Occipital lobe (tissue), 2 donors: ENCODE results near the gene LINGO1. TPM values are rescaled to one million over a fixed set of nuclear protein-coding genes. Genes with fewer than 3 reads are reported as not detected.

ENCODE experiments used
- DNase-seq: peaks from one replicate; lab custom pipeline; 2025; lab: John Stamatoyannopoulos, UW
- total RNA-seq: library from RNA; depleted of rRNA; stranded (reverse); fragments of >200 nt; gene quantifications from one replicate; pipeline ENCODE4 v1.2.3, GENCODE V29; 2014

LINGO1 gene, protein sequence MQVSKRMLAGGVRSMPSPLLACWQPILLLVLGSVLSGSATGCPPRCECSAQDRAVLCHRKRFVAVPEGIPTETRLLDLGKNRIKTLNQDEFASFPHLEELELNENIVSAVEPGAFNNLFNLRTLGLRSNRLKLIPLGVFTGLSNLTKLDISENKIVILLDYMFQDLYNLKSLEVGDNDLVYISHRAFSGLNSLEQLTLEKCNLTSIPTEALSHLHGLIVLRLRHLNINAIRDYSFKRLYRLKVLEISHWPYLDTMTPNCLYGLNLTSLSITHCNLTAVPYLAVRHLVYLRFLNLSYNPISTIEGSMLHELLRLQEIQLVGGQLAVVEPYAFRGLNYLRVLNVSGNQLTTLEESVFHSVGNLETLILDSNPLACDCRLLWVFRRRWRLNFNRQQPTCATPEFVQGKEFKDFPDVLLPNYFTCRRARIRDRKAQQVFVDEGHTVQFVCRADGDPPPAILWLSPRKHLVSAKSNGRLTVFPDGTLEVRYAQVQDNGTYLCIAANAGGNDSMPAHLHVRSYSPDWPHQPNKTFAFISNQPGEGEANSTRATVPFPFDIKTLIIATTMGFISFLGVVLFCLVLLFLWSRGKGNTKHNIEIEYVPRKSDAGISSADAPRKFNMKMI
- total RNA-seq = 45.7 TPM

DNA sequence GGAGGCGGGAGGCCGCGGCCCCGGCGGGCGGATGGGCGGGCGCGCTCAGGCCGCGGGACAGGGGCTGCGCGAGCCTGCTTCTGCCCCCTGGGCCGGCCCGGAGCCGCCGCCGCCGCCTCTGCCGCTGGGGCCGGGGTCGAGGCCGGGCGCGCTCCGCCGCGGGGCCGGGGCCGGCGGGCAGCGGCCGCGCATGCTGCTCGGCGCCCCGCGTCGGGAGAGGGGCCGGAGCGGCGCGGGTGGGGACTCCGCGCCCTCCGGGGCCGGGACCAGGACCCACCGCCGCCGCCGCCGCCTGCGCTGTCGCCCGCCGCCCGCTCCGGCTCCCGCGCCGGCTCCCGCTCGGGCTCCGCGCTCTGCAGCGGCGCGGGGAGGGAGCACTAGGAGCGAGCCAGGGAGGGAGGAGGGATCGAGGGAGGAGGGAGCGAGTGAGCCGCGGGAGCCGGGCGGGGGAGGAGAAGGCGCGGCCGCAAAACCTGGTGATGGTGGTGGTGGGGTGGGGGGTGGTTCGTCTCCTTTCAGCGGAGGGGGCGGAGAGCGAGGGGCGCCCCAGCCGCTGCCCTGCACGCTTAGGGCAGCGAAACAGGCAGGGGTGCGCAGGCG, at the start of gene LINGO1:
Gene LINGO1 (minus strand): TSS at position 379 of the 600 bp plus-strand sequence. CDS start 597 bp downstream, outside the sequence.
- peak; percentile 51 for DNase-seq

DNA sequence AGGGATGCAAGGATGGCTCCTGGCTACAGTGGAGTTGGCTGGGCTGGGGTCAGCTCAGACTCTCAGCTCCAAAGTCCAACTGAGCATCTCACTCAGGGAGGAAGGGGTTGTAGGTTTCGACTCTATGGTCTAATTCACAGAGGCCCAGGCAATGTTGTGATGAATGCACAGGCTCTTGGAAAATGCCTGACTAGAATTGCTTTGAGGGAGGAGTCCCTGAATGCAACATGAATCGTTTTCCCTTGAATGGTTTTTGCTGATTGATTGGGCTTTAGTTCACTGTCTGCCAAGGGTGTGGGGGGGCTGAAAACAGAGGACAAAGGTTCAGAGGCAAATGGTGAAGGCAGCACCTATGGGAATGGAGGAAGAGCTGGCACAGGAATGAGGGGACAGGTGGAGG, 48.6 kb upstream of the LINGO1 start:
- DNase-seq = no peak

DNA sequence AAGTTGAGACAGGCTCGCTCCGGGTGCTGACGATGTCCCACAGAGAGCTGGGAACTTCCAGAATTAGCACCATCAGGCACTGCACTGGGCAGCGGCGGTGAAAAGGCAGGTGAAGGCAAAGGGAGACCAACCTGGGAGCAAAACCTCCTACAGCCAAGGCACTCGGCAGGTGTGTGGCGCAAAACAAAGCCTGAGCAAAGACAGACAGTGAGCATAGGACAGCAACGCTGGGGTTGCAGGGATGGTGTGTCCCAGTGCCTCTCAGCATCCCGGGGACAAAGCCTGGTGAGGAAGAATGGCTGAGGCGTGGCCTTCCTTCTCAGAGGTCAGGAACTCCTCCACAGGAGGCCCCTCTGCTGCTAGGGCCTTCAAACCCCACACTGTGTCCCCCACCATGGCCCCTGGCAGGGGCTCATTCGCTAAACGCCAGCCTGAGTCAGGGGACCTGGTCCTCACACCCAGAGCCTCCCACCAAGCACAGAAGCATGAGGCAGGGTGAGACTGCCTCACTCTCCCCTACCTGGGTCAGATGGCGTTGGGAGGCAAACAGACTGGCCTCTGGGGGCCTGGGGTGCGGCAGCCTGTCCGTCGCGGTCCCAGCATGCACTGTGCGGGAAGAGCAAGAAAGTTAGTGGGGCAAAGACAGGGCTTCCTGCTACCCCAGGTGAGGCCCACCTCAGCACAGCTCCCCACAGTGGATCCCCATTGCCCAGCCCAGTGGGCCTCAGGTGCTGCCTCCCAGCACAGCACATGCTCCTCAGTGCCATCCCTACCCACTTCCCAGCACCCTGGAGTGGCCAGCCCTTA, 44.1 kb upstream of the LINGO1 start:
- no peak for DNase-seq

DNA sequence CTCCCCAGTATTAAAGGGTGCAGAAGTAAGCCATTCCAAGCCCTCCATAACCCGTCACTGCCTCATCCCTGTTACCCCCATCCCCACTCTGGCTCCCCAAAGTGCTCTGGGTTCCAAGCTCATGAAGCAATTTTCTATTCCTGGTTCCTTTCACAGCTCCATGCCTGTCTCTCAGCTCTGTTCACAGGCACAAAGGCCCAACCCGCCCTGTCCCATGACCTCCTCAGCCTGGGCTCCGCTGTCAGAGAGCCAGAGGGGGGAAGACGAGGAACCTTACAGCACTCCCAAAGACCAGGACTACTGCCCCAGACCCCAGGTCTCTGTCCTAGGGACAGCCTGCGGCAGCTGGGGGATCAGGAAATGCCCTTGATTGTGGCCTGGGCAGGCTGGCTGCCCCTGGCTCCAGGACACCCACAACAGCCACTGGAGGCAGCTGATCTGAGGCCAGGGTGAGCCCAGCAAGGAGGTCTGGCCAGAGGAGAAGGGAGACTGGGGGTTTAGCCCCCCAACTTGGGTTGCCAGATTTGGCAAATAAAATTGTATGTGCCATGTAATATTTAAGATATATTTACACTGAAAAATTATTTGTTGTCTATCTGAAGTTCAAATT, 43.2 kb upstream of the LINGO1 start:
- DNase-seq = no peak

DNA sequence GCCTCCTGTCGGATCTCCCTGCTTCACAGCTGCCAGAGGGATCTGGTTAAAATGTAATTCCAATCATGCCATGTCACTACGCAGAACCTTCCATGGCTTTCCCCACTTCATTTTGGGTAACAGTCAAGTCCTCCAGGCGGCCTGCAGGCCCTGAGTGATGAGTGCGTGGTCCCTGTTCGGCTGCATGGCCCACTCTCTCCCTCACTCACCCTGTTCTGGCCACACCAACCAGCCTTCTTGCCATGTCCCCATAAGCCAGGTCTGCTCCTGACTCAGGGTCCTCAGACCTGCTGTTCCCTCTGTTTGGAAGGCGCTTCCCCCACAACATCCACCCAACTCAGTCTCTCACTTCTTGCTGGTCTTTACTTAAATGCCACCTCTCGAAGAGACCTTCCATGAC, 41.6 kb upstream of the LINGO1 start:
- DNase-seq = no peak

DNA sequence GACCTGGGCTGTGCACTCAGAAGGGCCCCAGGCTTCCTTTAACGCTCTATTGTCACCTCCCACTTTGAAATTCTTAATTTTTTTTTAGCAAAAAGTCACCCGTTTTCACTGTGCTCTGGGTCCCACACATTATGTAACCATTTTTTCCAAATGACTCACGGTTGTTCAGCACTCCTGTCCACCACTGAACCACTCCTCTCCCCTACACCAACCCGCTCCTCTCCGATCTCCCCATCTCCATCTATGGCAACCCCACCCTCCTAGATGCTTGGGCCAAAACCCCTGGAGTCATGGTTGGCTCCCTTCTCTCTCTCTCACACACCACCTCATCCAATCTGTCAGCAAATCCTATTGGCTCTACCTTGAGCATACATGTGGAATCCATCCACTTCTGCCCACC, 41.2 kb upstream of the LINGO1 start:
- peak; percentile 58 for DNase-seq

DNA sequence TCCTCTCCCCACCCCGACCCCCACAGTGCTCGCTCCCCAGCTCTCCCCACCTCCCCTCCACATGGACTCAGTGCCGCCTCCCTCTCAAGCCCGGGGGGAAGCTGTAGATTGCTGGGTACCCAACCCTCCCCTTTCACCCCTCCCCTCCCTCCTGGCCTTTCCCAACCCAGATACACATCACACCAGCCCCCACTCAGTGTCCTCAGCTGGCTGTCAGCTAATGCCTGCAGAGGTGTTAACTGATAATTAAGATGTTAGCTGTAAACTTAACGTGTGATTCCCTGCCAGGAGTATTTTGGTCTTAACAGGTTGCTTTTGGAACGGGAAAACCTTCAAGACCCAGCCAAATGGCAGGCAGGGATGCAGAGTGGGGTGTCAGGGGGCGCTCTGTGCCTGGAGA, 39.4 kb upstream of the LINGO1 start:
- no peak for DNase-seq

DNA sequence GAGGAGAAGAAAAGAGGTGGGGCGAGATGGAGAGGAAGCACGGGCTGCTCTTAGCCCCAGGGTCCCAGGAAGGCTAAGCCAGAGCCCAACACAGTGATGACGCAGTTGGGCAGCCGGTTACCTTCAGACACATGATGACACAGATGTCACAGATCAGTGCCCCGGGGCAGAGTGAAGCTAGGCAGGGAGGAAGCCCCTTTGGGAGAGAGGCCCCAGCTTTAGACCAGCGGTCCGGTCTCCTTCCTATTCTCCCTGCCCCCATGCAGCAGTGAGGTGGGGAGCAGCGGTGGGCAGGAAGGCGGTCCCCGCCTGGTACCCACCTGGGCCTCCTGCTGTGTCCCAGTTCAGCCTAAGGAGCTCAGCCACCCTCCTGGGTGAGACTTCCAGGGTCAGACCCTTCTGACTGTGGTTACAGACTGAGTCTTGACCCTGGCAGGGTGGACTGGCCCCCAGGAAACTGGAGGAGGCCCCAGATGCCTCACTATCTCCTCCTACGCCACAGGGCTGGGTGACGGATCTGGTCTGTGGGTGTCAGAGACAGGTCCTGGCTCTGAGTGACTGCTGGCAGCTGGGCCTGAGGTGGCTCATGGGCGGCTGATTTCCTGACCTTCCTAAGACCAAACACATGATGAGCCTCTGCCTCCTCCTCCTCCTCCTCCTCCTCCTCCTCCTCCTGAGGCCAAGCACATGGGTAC, 38.8 kb upstream of the LINGO1 start:
- no peak for DNase-seq

DNA sequence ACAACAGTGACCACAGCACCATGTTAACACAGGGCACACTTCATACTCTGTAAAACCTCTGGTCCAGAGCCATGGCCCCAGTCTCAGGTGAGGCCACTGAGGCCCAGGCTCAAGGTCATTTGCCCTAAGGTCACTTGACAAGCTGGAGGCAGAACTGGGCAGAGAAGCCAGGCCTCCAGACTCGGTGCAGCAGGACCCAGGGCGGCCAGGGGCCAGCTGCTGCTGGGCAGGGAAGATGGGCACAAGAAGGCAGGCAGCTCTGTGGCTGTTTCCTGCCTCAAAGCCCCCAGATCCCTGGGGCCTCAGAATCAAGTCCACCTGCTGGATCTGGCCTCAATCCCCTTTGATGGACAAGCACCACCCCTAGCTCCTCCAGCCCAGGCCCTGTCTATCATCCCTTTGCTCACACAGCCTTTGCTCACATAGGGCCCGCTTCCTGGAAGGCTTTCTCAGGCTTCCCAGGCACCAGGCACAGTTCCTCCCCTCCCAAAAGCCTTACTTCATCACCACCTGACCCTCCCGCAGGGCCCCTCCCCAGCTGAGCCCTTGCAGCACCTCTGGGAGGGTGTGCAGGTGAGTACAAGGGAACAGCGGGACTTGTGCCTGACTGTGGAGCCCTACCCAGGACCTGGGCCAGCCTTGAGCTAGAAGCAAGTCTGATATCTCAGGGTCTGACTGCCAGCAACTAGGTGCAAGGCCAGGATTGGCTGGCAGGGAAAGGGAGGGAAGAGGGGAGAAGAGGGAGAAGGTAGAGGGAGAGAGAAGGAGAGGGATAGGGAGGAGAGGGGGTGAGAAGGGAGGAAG, 38.0 kb upstream of the LINGO1 start:
- DNase-seq = no peak

DNA sequence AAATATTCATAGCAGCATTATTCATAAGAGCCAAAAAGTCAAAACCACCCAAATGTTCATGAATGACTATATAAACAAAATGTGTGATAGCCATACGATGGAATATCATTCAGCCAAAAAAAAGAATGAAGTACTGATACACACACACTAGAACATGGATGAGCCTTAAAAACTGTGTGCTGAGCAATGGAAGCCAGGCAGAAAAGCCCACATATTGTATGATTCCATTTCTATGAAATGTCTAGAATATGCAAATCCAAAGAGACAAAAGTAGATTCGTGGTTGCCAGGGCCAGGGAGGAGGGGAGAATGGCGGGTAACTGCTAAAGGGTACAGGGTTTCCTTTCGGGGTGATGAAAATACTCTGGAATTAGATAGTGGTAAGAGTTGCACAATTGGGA, 37.2 kb upstream of the LINGO1 start:
- DNase-seq = no peak

DNA sequence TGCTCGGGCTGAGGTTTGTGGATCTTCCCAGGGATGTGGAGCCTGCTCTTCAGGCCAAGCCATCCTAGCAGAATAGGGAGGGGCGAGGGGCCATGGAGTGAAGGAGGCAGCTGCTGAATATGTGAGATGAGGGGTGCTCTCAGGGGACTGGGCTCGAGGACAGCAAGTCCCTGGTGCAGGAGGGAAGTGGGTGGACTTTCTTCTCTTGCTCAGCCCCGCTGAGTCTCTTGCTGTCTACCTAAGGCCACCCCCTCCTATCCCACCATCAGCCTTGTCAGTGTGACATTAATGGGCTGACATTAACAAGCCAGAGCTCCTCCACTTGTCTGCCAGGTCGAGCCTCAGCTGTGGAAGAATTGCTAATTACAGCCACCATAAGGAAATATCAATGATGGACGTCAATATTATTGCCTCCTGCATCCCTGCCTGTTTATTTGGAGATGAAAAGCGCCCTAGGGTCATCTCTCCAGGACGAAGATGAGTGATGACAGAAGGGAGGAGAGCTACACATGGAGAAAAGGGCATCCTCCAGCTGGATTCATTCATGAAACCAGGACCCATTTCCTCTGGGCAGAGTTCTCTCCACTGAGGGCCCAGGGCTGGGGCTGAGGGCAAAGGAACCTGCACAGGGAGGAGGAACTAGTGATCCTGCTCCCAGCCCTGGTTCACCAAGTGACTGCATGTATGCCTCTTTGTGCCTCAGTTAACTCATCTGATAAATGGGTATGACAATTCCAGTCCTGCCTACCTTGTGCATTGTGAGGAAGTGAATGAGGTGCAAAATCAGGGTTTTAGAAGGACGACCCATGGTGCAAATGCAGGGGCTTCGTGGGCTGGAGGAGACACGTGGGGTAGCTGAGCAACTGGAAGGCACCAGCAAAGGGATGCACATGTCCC, 34.9 kb upstream of the LINGO1 start:
- no peak for DNase-seq

DNA sequence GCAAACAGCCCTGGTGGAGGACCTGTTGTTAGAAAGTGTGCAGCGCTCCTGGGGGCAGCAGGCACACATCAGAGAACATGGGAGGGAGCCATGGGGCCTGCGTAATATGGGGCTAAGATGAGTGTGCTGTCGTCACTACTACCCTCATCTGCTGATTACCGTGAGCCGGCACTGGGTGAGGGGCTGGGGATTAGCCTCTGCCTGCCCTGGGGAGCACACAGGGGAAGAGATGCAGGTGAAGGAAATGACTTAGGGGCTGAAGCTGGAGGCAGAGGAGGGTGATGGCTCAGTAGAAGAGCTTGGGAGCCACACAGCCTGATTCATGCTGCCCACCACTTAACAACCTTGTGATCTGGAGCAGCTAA, 33.6 kb upstream of the LINGO1 start:
- no peak for DNase-seq

DNA sequence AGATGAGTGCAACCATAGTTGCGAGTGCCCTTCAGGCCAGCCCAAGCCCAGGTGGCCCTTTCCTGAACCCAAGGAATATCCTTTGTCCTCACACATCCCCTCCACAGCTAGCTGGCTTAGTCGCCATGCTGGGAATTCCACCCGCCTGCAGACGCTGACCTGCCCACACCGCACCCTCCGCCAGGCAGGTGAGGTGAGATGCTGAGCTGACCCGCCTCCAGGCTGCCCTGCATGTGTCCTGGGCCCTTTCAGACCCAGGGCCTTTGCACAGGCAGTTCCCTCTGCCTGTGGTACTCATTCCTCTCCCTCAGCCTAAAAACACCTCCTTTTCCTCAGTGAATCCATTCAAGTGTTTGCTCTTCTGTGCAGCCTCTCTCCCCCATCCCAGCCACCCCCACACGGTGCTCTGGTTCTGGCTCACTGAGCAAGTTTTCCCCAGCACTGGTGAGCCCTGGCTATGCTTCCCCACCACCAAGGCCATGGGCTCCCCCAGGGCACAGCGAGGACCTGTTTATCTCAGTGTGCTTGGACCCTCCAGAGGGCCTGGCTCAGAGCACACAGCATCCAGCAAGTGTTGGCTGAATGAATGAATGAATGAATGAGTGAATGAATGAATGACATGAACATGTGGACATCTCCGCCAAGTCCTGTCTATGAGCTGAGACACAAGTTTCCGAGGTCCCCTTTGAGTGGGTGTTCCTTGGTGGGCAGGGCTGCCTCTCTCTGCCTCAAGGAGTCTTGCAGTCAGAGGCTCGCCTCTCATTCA, 33.0 kb upstream of the LINGO1 start:
- no peak for DNase-seq

DNA sequence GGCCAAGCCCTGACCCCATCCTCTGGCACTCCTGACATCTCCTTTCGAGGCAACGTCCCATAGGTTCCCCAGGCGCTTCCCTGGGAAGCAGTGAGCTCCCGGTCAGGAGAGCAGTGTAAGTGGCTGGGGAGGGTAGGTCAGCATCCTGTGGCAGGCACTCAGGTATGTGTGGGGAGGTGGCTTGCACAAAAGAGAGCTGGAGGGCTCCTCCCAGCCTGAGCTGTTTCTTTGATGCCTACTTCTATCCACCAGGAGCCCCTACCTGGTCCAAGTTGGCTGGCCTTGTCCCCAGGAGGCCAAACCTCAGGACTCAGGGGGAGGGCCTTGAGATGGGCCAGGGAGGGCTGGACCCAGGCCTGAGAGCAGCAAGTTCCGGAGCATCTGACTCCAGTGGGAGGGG, 31.7 kb upstream of the LINGO1 start:
- no peak for DNase-seq

DNA sequence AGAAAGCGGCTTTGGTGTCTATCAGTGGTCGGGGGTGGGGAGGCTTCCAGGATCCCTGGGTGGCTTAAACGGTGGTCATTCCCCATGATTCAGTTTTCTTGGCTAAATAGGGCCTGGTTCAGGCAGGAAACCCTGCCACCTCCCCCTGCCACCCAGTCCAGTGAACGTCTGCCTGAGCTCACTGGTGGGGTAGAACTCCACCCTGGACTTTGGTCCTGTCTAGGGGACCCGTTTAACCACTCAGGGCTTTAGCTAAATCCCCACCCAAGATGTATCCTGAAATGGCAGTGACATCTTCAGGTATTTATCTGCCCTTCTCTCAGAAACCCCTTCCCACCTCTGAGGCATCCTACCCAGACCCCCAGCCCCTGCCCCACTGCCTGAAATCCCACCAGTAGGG, 30.5 kb upstream of the LINGO1 start:
- DNase-seq = no peak

DNA sequence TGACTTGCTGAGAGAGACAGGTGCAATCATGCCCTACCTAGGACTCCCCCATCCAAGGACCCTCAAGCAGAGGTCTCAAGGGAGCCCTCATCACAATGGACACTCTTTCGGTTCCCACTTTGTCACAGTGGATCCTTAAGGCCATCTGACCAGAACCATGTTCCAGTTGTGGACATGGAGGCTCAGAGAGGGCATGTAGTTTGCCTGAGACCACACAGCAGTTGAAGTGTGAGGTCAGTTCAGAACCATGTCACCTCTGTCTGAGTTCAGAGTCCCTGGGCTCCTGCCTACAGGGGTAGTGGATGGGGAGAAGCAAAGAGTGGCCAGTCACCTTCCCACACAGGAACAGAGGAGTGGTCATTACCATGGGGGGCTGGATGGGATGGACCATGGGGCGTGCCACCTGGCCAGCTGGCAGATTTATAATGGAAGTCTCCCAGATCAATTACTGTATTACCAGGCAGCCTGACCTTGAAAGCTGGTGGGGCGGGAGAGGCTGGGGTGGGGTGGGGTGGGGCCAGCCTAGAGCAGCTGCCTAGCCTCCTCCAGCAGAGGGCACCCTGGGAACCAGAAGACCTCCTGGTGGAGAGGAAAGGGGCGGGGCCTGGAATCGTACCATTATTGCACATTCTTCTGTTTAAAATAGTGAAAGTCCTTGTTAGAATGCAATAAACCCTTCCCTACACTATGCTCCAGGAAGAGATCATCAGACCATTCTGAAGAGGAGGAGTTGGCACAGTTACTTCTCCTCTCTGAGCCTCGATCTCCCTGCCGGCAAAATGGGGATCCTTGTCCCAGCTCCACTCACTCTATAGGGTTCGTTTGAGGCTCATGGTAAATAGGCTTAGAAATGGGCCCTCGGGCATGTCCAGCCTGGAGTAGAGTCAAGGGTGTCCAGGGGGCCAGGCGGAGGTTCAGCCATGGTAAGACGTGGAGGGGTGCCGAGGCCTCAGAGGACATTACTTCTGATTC, 26.9 kb upstream of the LINGO1 start:
- no peak for DNase-seq

DNA sequence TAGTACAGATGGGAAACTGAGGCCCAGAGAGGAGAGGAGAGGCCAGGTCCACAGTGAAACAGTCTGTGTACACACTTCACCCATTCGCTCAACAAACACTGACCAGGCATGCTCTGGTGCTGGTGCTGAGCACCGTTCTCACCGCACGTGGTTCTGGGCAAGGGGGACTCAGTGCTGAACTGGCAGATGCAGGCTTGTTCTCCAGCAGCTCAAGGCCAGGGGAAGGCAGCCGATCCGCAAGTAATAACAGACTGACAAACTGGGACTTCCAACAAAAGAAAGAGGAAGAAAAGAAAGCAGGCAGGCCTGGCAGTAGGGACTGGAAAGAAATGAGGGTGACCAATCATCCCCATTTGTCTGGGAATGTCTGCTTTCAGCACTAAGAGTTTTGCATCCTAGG, 25.6 kb upstream of the LINGO1 start:
- no peak for DNase-seq
